Right atrium auricular region (tissue), 2 donors: ENCODE data around the gene PIK3R5. TPM values are rescaled to one million over a fixed set of nuclear protein-coding genes. Genes with fewer than 3 reads are reported as not detected.

Experiments
- DNase-seq: peaks from one replicate; pipeline ENCODE4 v3.0.0-alpha.2; 2019; ENCODE audit warnings: low spot score
- H3K27ac ChIP-seq, 2 donors: fragments of 200-600 bp; sonication (generic); 1 replicate in 1 of 2; 2 replicates in 1 of 2; pipeline ENCODE4 v1.5.1; 2016 to 2019
- H3K27me3 ChIP-seq, 2 donors: fragments of 200-600 bp; sonication (generic); one replicate each; pipeline versions ENCODE4 v1.5.1 to v1.6.0; 2017 to 2019
- H3K36me3 ChIP-seq: fragments of 200-600 bp; sonication (generic); one replicate; pipeline ENCODE4 v1.5.1; 2016
- H3K4me1 ChIP-seq, 2 donors: fragments of 200-600 bp; sonication (generic); one replicate each; pipeline versions ENCODE4 v1.5.1 to v1.6.0; 2017 to 2019
- H3K4me3 ChIP-seq, 2 donors: fragments of 200-600 bp; sonication (generic); 1 replicate in 1 of 2; 2 replicates in 1 of 2; pipeline ENCODE4 v1.5.1; 2017 to 2019; ENCODE audit warnings: mild to moderate bottlenecking in 1 of 2, moderate library complexity in 1 of 2
- H3K9me3 ChIP-seq, 2 donors: fragments of 200-600 bp; sonication (generic); one replicate each; pipeline ENCODE4 v1.5.1; 2019
- total RNA-seq, 2 donors: library from RNA; depleted of rRNA; stranded (reverse); fragments of >200 nt; gene quantifications; one replicate each; pipeline ENCODE4 v1.1.0, GENCODE V29; 2016
- TF ChIP-seq, protein P1 (sequence below), 2 donors: fragments of 200-600 bp; sonication (generic); IDR thresholded peaks; one replicate each; pipeline ENCODE4 v1.5.1; 2019; ENCODE audit warnings: antibody characterized with exemption in 2 of 2

PIK3R5 gene
- total RNA-seq, 2 donors from 2014 or later = 5.0 to 7.5 TPM

DNA sequence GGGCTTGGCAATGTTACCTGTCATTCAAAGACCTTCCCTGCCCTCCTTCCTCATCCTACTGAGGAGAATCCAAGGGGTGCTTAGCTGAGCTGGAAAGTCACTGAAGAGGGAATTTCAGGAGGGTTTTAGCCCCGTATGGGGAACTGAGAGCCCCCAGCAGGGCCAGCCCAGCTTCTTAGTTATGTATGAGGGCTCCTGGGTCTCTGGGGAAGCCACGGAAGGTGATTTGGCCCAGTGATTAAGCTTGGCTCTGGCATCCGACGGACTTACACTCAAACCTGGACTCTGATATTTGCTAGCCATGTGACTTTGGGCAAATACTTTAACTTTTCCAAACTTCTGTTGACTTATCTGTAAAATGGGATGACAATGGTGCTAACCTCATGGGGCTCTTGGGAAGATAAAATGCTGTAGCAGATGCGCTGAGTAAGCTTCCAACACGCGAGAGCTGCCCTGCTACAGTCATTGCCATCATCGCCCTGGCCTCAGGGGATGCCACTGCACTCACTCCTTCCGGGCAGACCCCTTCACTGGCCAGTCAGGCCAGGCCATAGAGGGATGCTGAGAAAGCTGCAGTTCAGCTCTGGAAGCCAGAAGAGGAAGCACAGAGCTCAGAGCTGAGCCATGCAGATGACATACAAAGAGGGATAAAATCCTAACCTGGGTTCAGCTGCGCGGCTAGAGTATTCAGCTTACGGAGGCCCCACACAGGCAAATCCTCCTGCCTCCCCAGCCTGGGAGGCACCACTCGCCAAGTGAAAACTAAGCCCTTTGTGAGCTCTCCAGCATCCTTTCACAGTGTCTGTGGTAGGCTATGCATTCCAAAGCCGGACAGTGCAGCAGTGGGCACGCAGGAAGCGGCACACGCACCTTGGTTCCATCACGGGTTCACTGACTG is 53.2 kb downstream of the PIK3R5 start:
- TF ChIP-seq, protein P1, sequence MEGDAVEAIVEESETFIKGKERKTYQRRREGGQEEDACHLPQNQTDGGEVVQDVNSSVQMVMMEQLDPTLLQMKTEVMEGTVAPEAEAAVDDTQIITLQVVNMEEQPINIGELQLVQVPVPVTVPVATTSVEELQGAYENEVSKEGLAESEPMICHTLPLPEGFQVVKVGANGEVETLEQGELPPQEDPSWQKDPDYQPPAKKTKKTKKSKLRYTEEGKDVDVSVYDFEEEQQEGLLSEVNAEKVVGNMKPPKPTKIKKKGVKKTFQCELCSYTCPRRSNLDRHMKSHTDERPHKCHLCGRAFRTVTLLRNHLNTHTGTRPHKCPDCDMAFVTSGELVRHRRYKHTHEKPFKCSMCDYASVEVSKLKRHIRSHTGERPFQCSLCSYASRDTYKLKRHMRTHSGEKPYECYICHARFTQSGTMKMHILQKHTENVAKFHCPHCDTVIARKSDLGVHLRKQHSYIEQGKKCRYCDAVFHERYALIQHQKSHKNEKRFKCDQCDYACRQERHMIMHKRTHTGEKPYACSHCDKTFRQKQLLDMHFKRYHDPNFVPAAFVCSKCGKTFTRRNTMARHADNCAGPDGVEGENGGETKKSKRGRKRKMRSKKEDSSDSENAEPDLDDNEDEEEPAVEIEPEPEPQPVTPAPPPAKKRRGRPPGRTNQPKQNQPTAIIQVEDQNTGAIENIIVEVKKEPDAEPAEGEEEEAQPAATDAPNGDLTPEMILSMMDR (IDR thresholded peaks at IDR 0.05) = no peak
- Histone ChIP-seq H3K4me3 (no peak overlapping the region), H3K9me3 (peaks cover 0 to 6% of the 10 kb centered on the region in 2 donors)

DNA sequence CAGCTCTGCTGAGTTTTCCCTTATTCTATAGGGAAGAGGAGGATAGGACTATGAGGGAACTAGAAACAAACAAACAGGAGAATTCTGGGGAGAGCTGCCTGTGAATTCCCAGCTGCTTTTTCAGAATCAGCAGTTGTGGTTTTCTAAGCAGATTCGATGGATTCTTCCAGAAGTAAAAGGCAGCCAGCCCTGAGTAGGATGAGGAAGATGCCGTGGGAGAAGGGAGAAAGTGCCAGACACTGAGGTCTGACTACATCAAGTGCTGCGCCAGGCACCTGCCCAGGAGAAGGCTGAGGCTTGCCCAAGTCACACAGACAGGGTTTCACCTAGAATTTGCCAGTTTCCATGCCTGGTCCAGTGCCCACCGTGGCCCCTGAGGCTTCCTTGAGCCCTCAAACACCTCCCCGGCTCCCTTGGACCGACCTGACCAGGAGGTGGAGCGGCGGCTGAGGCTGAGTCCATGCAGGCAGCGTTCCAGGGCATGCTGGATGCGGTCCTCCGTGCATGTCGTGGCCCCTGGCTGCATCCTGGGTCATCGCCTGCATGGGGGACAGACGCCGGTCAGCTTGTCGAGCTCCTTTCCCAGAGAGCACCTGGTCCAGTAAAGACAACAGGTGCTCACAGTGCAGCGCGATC is 54.4 kb downstream of the PIK3R5 start:
- Histone ChIP-seq H3K27ac (no peak overlapping the region), H3K27me3 (no peaks in the 10 kb centered on the region)
- TF ChIP-seq, protein P1 (IDR thresholded peaks at IDR 0.05) = no peak

More for the DNA sequence above, 53.2 kb downstream of the PIK3R5 start:
- Histone ChIP-seq H3K27me3 (no peaks in the 10 kb centered on the region), H3K27ac (no peak overlapping the region), H3K4me1 (no peaks in the 10 kb centered on the region), H3K36me3 (no peaks in the 10 kb centered on the region)
- DNase-seq = no peak

DNA sequence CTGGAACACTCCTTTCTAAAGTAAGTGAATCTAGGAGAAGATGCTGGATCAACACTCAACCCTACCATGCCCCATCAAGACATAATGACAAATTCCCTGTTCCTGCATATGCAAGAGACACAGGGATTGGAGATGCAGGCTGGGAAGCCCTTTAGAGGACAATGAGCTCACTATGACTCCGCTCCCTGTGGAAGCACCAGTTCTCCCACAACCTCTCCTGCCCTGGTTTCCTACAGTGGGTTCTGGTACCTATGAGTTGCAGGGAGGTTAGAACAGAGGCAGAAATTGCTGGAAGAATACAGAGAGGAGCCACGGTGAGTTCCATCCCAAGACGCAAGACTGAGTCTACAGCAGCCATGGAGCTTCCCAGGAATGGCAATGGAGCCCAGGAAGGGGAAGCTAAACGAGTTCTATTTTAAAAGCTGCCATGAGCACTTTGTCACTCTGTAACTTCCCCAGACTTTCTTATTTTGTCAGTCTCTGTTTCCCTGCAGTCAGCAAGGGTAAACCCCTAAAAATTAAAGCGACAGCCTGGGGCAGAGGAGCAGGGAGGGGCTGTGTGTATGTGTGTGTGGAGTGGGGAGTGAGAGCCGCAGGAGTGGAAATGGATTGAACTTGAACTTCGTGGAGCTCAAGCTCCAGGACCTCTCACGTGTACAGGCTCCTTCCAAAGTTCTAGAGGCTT is 55.8 kb downstream of the PIK3R5 start:
- TF ChIP-seq, protein P1 (IDR thresholded peaks at IDR 0.05) = no peak
- H3K27ac ChIP-seq = no peak overlapping the region
- DNase-seq = no peak
- H3K27me3 ChIP-seq = no peaks in the 10 kb centered on the region
- H3K4me3 ChIP-seq = no peak overlapping the region
- no peaks in the 10 kb centered on the region for H3K36me3 ChIP-seq
- no peaks in the 10 kb centered on the region for H3K9me3 ChIP-seq
- no peaks in the 10 kb centered on the region for H3K4me1 ChIP-seq

More for the DNA sequence above, 54.4 kb downstream of the PIK3R5 start:
- Histone ChIP-seq H3K4me1 (no peaks in the 10 kb centered on the region), H3K4me3 (no peak overlapping the region), H3K9me3 (no peaks in the 10 kb centered on the region), H3K36me3 (no peaks in the 10 kb centered on the region)
- DNase-seq = no peak

DNA sequence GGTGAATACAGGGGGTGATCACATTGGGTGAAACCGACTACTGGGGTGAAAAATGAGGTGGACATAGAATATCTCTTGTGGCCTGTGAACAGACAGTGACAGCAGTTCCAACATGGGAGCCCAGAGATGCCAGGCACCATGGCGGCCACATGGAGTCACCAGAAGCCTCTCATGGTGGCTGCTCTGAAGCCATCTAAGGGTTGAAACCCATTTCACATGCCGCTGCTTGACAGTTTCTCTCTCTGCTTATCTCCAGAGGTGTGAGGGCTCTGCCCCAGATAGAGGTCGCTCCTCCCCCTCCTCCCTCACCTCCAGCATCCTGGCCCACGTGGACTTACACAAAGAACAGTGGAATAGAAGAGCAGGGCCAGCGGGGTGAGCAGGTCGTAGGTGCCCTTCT is 60.2 kb downstream of the PIK3R5 start:
- Histone ChIP-seq H3K4me3 (no peak overlapping the region), H3K36me3 (no peaks in the 10 kb centered on the region), H3K9me3 (no peaks in the 10 kb centered on the region), H3K27ac (no peak overlapping the region), H3K4me1 (no peaks in the 10 kb centered on the region), H3K27me3 (no peaks in the 10 kb centered on the region)
- no peak for DNase-seq
- TF ChIP-seq, protein P1 (IDR thresholded peaks at IDR 0.05) = no peak

DNA sequence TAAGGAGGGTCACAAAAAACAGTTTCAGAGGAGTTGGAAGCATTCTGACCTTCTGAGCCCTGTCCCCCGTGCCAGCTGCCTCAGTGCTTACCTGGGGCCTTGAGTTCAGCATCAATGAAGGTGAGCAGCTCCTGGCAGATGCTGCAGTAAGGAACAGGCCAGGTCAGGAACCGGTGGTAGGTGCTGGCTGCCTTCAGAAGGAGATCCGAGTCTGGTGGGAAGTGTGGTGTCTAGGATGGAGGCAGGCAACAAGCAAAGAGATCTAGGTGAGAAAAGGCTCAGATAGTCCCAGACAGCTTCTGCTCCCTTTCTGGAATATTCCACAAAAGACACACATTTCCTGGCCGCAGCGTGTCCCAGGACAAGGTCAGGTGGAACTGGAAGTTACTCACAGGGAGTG is 60.8 kb downstream of the PIK3R5 start:
- H3K27me3 ChIP-seq = no peaks in the 10 kb centered on the region
- no peaks in the 10 kb centered on the region for H3K36me3 ChIP-seq
- H3K27ac ChIP-seq = no peak overlapping the region
- H3K4me3 ChIP-seq = no peak overlapping the region
- TF ChIP-seq, protein P1 (IDR thresholded peaks at IDR 0.05) = no peak
- peak; percentile 30 for DNase-seq
- no peaks in the 10 kb centered on the region for H3K4me1 ChIP-seq
- H3K9me3 ChIP-seq = no peaks in the 10 kb centered on the region
